ENCODE measurements around the gene FBF1. TPM values are rescaled to one million over a fixed set of nuclear protein-coding genes. Genes with fewer than 3 reads are reported as not detected.

Gene FBF1
- total RNA-seq, 1 experiment from 2014 or later = 22.8 TPM

- TF ChIP-seq SIN3A (IDR thresholded peaks at IDR 0.05; ENCODE audit: low read depth) (no peak), TCF7L2 (IDR thresholded peaks at IDR 0.05; ENCODE audit: borderline replicate concordance, extremely low read depth, insufficient read depth, insufficient read length) (no peak)
- TF ChIP-seq, protein P1, sequence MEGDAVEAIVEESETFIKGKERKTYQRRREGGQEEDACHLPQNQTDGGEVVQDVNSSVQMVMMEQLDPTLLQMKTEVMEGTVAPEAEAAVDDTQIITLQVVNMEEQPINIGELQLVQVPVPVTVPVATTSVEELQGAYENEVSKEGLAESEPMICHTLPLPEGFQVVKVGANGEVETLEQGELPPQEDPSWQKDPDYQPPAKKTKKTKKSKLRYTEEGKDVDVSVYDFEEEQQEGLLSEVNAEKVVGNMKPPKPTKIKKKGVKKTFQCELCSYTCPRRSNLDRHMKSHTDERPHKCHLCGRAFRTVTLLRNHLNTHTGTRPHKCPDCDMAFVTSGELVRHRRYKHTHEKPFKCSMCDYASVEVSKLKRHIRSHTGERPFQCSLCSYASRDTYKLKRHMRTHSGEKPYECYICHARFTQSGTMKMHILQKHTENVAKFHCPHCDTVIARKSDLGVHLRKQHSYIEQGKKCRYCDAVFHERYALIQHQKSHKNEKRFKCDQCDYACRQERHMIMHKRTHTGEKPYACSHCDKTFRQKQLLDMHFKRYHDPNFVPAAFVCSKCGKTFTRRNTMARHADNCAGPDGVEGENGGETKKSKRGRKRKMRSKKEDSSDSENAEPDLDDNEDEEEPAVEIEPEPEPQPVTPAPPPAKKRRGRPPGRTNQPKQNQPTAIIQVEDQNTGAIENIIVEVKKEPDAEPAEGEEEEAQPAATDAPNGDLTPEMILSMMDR (IDR thresholded peaks at IDR 0.05 in 2 of 3, conservative IDR thresholded peaks at IDR 0.05 in 1 of 3; ENCODE audit: borderline replicate concordance in 1 of 3, insufficient read depth in 1 of 3, low read depth in 2 of 3, low read length in 2 of 3) = peak in 2 of 3 experiments; percentile 73; a peak in 5 of 6 replicates
- Histone ChIP-seq H3K9ac (ENCODE audit: low read length) (peak overlapping the region; percentile 84), H4K20me1 (ENCODE audit: insufficient read depth) (no peaks in the 10 kb centered on the region), H3K9me2 (ENCODE audit: insufficient read depth) (no peaks in the 10 kb centered on the region), H2AFZ (ENCODE audit: low read depth, low read length, poor library complexity, severe bottlenecking) (no peak overlapping the region), H3K9me3 (ENCODE audit: control insufficient read depth in 1 of 2, insufficient read depth in 1 of 2, low read depth in 1 of 2, low read length in 2 of 2) (no peaks in the 10 kb centered on the region), H3K79me2 (ENCODE audit: insufficient read depth, low read length) (peaks cover 25% of the 10 kb centered on the region; the same call in 1 of the 2 replicates), H3K27me3 (ENCODE audit: insufficient read depth, low read length) (no peaks in the 10 kb centered on the region), H3K4me2 (ENCODE audit: low read length) (peak overlapping the region; percentile 95), H3K4me1 (ENCODE audit: control insufficient read depth in 1 of 2, insufficient read depth in 2 of 2, low read length in 2 of 2) (peaks cover 13 to 26% of the 10 kb centered on the region in 2 experiments), H3K27ac (ENCODE audit: low read depth, low read length) (peak overlapping the region; percentile 100), H3K4me3 (replicated peaks in 1 of 2; ENCODE audit: low read depth in 1 of 2, low read length in 2 of 2) (peak overlapping the region; percentile 64 to 72), H3K36me3 (ENCODE audit: control insufficient read depth in 1 of 2, insufficient read depth in 2 of 2, low read length in 2 of 2) (peaks cover 11 to 20% of the 10 kb centered on the region in 2 experiments; a peak in 2 of 4 replicates)
- intact Hi-C loops (cut with micrococcal nuclease) = no loop called here
- peak; percentile 50 for ATAC-seq
- TSS peak; percentile 62 for BruUV-seq (replicated peaks)
- no peak for DNase-seq (ENCODE audit: low read depth, low spot score)
- CTCF ChIA-PET = interaction anchor here (0.7 to 2.3 kb wide), 7 partner anchors 10 to 116 kb away, joined by 3 to 8 read pairs (median 4); partner anchors contain the start of genes MRPL38, TRIM47 and WBP2
- POLR2A ChIA-PET = interaction anchor here (0.6 to 5.1 kb wide), 7 partner anchors 9 to 116 kb away, joined by 3 to 22 read pairs (median 4); partner anchors contain the start of genes ACOX1, MRPL38, TEN1 and TRIM47
- RAD21 ChIA-PET (ENCODE audit: low non-redundant PET in 1 of 2, low total read pairs in 2 of 2, uncharacterized antibody in 2 of 2, unreplicated experiment in 2 of 2) = interaction anchor here (1.0 to 1.1 kb wide), 2 partner anchors 18 to 24 kb away, joined by 4 read pairs; partner anchors contain the start of gene TRIM47 (in 1 of the 2)
These were observed 45.3 kb downstream of the FBF1 start for GRCh38 chr17:75895370-75896155.

Measured in HCT116 (cell line).